Fibroblast of the aortic adventitia (primary cell): ENCODE data around the gene NEBL. TPM values are rescaled to one million over a fixed set of nuclear protein-coding genes. Genes with fewer than 3 reads are reported as not detected.

Source experiments
- DNase-seq: peaks from one replicate; pipeline ENCODE4 v3.0.0-alpha.2; 2010; ENCODE audit warnings: low read depth
- H3K4me3 ChIP-seq: 2 replicates; pipeline ENCODE4 v1.5.1; 2011; ENCODE audit warnings: low read depth, mild to moderate bottlenecking, control low read depth, low read length, moderate library complexity
- total RNA-seq: library from RNA; depleted of rRNA; stranded (reverse); fragments of >200 nt; gene quantifications from 2 replicates; pipeline ENCODE4 v1.2.3, GENCODE V29; 2012; ENCODE audit warnings: low replicate concordance
- TF ChIP-seq, protein P1 (sequence below): IDR thresholded peaks from 2 replicates; pipeline ENCODE4 v1.5.1; 2011; ENCODE audit warnings: mild to moderate bottlenecking, low read length, control low read depth, inconsistent platforms; ENCODE audit not compliant: insufficient read depth

NEBL gene
- total RNA-seq, 1 donor = 0.09 TPM

DNA sequence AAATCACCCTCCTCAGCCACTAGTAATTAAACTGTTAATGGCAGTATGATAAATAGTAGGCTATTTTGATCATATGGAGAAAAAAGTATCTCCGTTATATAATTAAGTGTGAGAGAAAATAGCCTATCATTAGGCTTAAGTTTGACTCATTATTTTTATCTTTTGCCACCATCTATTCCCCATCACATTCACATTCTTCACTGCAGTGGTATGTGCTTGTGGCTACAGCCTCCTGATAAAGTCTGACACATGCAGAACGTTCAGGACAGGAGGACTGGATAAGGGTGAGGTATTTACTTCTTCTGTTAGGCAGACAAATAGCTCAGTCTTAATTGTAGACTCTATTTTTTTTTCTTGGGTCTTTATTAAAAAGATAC, 5.8 kb downstream of the NEBL start:
- no peak overlapping the region for H3K4me3 ChIP-seq
- TF ChIP-seq, protein P1, sequence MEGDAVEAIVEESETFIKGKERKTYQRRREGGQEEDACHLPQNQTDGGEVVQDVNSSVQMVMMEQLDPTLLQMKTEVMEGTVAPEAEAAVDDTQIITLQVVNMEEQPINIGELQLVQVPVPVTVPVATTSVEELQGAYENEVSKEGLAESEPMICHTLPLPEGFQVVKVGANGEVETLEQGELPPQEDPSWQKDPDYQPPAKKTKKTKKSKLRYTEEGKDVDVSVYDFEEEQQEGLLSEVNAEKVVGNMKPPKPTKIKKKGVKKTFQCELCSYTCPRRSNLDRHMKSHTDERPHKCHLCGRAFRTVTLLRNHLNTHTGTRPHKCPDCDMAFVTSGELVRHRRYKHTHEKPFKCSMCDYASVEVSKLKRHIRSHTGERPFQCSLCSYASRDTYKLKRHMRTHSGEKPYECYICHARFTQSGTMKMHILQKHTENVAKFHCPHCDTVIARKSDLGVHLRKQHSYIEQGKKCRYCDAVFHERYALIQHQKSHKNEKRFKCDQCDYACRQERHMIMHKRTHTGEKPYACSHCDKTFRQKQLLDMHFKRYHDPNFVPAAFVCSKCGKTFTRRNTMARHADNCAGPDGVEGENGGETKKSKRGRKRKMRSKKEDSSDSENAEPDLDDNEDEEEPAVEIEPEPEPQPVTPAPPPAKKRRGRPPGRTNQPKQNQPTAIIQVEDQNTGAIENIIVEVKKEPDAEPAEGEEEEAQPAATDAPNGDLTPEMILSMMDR = no peak
- DNase-seq = peak; percentile 63

DNA sequence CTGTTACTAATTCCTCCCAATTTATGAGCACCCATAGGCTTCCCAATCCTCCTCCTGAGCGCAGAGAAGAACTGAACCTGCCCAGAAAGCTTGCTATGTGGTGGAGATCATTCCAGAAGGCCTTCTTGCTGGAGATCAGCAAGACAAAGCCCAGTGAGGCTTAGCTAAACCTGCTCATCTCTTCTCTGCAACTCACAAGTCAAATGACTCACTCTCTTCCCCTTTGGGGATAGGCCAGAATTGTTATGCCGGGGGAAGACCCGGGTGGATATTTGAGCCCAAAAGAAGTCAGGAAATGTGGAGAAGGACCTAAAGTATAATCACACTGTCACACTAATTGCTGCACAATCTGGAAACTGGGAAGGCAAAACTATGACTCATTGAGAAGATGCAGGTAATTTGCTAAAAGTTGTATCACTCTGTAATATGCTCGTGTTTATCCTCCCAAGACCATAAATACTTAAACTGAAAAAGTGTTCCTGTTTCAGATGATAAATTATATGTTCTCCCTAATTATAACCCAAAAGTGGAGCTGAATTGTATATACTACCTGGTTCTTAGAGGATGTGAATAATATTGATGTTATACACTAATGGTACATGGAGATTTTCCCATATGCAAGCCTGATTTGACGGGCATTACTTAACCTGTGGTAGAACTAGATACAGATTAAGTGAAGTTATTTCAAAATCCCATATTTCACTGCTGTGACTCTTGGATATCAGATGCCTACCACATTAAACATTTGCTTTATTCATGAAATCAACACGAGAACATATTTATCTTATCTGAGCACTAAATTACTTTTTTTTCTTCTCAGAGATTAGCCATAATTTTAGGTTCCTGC, 6.4 kb downstream of the NEBL start:
- peak; percentile 25 for DNase-seq
- TF ChIP-seq, protein P1 = no peak
- H3K4me3 ChIP-seq = no peak overlapping the region

DNA sequence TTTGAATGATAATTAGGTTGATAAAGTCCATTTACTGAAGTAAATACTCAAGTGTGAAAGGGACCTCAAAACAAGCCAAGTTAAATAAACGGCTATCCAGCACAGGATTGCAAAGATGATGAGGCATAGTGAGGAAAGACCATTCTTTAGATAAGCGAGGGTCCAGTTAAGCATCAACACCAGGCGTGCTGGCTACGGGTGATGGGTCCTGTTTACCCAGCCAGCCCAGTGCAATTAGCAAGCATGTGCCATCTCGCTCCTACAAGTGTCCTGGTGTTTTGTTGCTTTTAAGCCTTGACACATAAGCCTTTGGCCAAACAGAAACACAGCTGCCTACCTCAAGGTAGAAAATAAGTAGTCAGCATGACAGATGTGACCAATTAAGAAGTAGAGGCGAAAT, 7.1 kb downstream of the NEBL start:
- no peak for DNase-seq
- H3K4me3 ChIP-seq = no peak overlapping the region
- TF ChIP-seq, protein P1 = no peak

DNA sequence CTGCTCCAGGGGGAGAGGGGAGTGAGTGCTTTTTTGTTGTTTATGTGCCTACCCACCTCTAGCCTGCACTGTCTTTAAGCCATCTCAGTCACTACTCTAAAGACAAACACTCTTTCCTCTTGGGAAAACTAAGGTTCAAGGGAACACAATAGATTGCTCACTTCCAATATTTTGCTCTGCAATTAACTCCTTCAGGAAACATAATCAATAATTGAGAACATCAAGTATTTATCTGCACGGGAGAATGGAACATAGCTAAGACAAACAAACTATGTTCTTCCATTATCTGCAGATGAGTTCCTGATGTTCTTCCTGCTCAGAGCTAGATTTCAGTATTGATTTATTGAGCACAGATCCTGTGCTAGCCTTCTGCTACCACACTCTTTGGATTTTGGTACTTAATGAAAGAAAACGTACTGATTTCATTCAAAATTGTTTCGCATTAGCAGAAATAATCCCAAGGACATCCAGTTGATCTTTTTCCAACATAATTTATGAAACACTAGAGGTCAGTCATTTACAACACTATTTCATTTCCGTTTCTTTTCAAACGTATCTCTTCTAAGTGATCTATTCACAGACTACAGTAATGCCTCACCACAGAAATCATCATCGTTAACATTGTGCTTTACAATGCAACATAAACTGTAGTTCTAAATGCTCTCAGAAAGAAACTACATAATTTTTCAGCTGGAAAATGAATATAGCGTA, 8.3 kb downstream of the NEBL start:
- TF ChIP-seq, protein P1 = no peak
- DNase-seq = no peak
- H3K4me3 ChIP-seq = no peak overlapping the region

DNA sequence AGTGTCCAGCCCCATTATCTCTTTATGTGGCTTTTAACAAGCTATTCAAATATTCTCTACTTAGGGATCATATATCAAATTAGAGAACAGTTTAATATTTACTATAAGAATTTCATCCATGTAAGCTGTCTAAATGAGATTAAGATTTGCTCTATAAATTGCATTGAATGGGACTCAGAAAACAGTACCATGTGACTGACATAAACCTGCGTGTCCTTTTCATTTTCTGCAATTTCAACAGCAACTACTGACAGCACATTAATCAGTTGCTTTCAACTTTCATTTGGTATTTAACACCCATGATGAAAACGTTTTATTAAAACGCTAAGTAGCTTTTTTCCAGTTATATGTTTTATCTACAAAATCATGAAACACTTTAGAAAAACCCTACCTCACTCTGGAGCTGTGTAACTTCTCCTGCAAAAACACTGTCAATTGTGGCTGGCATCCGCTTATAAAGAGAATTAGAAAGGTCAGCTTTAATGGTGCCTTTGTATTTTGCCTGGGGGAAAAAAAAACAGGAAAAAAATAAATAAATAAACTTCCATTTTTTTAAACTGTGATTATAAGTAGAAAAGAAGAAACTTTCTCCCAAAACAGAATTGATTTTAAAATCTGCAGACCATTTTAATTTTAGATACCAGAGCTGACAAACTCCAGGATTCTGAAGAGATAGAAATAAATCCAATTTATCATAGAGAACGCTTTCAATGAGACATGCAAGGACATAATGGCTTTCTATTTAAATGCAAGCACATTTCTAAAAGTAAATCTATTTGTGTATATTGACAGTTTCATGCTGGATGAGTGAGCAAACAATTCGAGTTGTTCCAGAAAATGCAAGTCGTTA, 9.2 kb downstream of the NEBL start:
- TF ChIP-seq, protein P1 = no peak
- DNase-seq = no peak
- H3K4me3 ChIP-seq = no peak overlapping the region

DNA sequence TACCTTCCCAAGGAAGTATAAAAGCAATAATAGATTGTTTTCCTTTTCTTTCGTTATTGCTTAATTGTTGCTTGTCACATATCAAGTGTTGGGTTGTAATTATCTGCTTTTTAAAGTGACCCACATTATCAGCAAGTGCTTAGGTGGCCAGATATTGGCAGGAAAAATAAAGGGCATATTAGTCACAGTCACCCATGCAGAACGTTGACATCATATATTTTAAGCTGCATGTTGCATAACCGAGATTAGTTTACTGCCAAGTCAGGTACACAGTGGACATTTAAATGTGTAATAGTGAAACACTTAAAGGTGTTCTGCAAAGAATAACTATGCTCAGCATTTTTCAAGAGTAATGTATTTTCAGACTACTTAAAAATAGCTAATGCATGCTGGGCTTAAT, 11.4 kb downstream of the NEBL start:
- no peak overlapping the region for H3K4me3 ChIP-seq
- TF ChIP-seq, protein P1 = no peak
- DNase-seq = no peak
